ENCODE results near the gene MVB12B. TPM values are rescaled to one million over a fixed set of nuclear protein-coding genes. Genes with fewer than 3 reads are reported as not detected.

MVB12B gene
- total RNA-seq, 1 experiment from 2014 or later = 5.8 TPM

- WGBS (ENCODE audit: extremely low coverage, insufficient read length, low lambda C conversion rate) = no CpG with 5 or more reads among the region's 26 CpGs
- H3K4me1 Mint-ChIP-seq = peaks cover 0 to 10% of the 10 kb centered on the region in 2 experiments
Observed at GRCh38 chr9:126507318-126508109, 180.9 kb downstream of the MVB12B start.

More at GRCh38 chr9:126507318-126508109, 180.9 kb downstream of the MVB12B start:
- H2BK20ac ChIP-seq (ENCODE audit: low read depth, low read length, poor library complexity, severe bottlenecking) = no peak overlapping the region
- no peak overlapping the region; the same call in 1 of the 2 replicates for H3K14ac ChIP-seq (ENCODE audit: insufficient read depth, low read length)
- no peak for TF ChIP-seq CTCF (conservative IDR thresholded peaks at IDR 0.05)
- no peak overlapping the region for H3K27ac ChIP-seq (ENCODE audit: insufficient read length, low read depth, low read length)
- no peak overlapping the region for H3K4me2 ChIP-seq (ENCODE audit: insufficient read depth, insufficient read length, low read length)
- no peak overlapping the region for H3K23ac ChIP-seq (ENCODE audit: insufficient read length, low read depth, low read length)
- H2BK5ac ChIP-seq (ENCODE audit: insufficient read length, low read length) = no peak overlapping the region
- no peak overlapping the region for H3K18ac ChIP-seq (ENCODE audit: insufficient read length, low read depth, low read length)
- no peak overlapping the region for H3K4ac ChIP-seq (ENCODE audit: low read depth, low read length)
- H3K9me3 ChIP-seq (ENCODE audit: control insufficient read depth, low read depth, low read length) = no peaks in the 10 kb centered on the region
- H4K5ac ChIP-seq (ENCODE audit: insufficient read length, low read depth, low read length) = no peak overlapping the region
- H3K9ac ChIP-seq (ENCODE audit: extremely low read depth, insufficient read length, low read length) = no peak overlapping the region
- H4K20me1 ChIP-seq (ENCODE audit: control insufficient read depth, insufficient read depth, insufficient read length) = no peaks in the 10 kb centered on the region
- no peak overlapping the region for H4K8ac ChIP-seq (replicated peaks; ENCODE audit: insufficient read length, low read depth, low read length)
- no peaks in the 10 kb centered on the region for H3K27me3 ChIP-seq (ENCODE audit: insufficient read depth, low read length)
- no peaks in the 10 kb centered on the region for H3K79me2 ChIP-seq (ENCODE audit: insufficient read depth, low read length)
- DNase-seq = no peak
- H2AFZ ChIP-seq (ENCODE audit: low read length) = no peak overlapping the region
- H3T11ph ChIP-seq (ENCODE audit: low read length) = no peak overlapping the region
- H3K9me3 Mint-ChIP-seq = no peaks in the 10 kb centered on the region
- no peaks in the 10 kb centered on the region for H3K4me1 ChIP-seq (ENCODE audit: insufficient read depth, low read length)
- H3K27ac Mint-ChIP-seq = no peak overlapping the region
- H3K79me1 ChIP-seq (ENCODE audit: insufficient read depth, low read depth, low read length, poor library complexity, severe bottlenecking) = no peaks in the 10 kb centered on the region
- no peak overlapping the region for H2BK120ac ChIP-seq (ENCODE audit: low read depth, low read length, poor library complexity, severe bottlenecking)
- peaks cover 9% of the 10 kb centered on the region for H3K27me3 Mint-ChIP-seq (ENCODE audit: low read depth)
- H2BK12ac ChIP-seq (ENCODE audit: insufficient read length, low read depth, low read length) = no peak overlapping the region
- H2AK5ac ChIP-seq (ENCODE audit: insufficient read length, low read length) = no peak overlapping the region
- H3K23me2 ChIP-seq (ENCODE audit: insufficient read length, low read depth, low read length, poor library complexity, severe bottlenecking) = no peaks in the 10 kb centered on the region
- H4K91ac ChIP-seq (ENCODE audit: insufficient read length, low read depth, low read length) = no peak overlapping the region
- H3K36me3 Mint-ChIP-seq (ENCODE audit: insufficient read depth in 1 of 3, low read depth in 3 of 3) = no peaks in the 10 kb centered on the region
- no peak overlapping the region for H2BK15ac ChIP-seq (ENCODE audit: low read depth, low read length)
- H3K4me3 Mint-ChIP-seq = no peak overlapping the region
- H3K56ac ChIP-seq (ENCODE audit: insufficient read length, low read depth, low read length) = no peak overlapping the region
